Mesothelial cell of epicardium (in vitro differentiated cells): ENCODE measurements around the gene PIRT. TPM values are rescaled to one million over a fixed set of nuclear protein-coding genes. Genes with fewer than 3 reads are reported as not detected.

Experiments
- DNase-seq, 2 experiments: peaks; one replicate each; pipeline ENCODE4 v3.0.0; 2021; ENCODE audit warnings: low spot score in 2 of 2; ENCODE audit not compliant: unreplicated experiment in 2 of 2
- H3K27ac Mint-ChIP-seq: 2 replicates; pipeline ENCODE4 v1.8.0; 2021; ENCODE audit warnings: mixed read lengths
- H3K27me3 Mint-ChIP-seq: 2 replicates; pipeline ENCODE4 v1.8.0; 2021; ENCODE audit warnings: low read depth, mixed read lengths
- H3K36me3 Mint-ChIP-seq: 2 replicates; pipeline ENCODE4 v1.8.0; 2021; ENCODE audit warnings: mixed read lengths
- H3K4me1 Mint-ChIP-seq: 2 replicates; pipeline ENCODE4 v1.8.0; 2021; ENCODE audit warnings: mixed read lengths
- H3K4me3 Mint-ChIP-seq: 2 replicates; pipeline ENCODE4 v1.8.0; 2021; ENCODE audit warnings: mild to moderate bottlenecking, moderate library complexity, mixed read lengths
- H3K9me3 Mint-ChIP-seq: 2 replicates; pipeline ENCODE4 v1.8.0; 2021; ENCODE audit warnings: mixed read lengths
- CTCF ChIP-seq: fragments of 200-600 bp; sonication (generic); IDR thresholded peaks from one replicate; pipeline ENCODE4 v1.5.0; 2021; ENCODE audit warnings: antibody characterized with exemption; ENCODE audit not compliant: unreplicated experiment
- total RNA-seq: library from RNA; stranded (reverse); gene quantifications from 3 replicates; pipeline ENCODE4 v1.2.1, GENCODE V29; 2021

The PIRT gene
- total RNA-seq, 1 donor from 2014 or later: not detected

- Mint-ChIP-seq H3K9me3 (peaks cover 22% of the 10 kb centered on the region), H3K27me3 (peaks cover 5% of the 10 kb centered on the region), H3K4me3 (no peak overlapping the region), H3K36me3 (no peaks in the 10 kb centered on the region), H3K4me1 (peaks cover 8% of the 10 kb centered on the region), H3K27ac (no peak overlapping the region)
- no peak for TF ChIP-seq CTCF
- no peak for DNase-seq
These were observed 62.0 kb downstream of the PIRT start for GRCh38 chr17:10775740-10776356.

GRCh38 chr17:10775058-10775457 is 62.8 kb downstream of the PIRT start:
- Mint-ChIP-seq H3K9me3 (peaks cover 22% of the 10 kb centered on the region), H3K4me3 (no peak overlapping the region), H3K4me1 (peaks cover 8% of the 10 kb centered on the region), H3K27ac (no peak overlapping the region), H3K36me3 (no peaks in the 10 kb centered on the region), H3K27me3 (peaks cover 3% of the 10 kb centered on the region)
- DNase-seq: no peak
- TF ChIP-seq CTCF: no peak

- peaks cover 13% of the 10 kb centered on the region for H3K9me3 Mint-ChIP-seq
- H3K27me3 Mint-ChIP-seq: peaks cover 3% of the 10 kb centered on the region
- H3K4me1 Mint-ChIP-seq: peaks cover 8% of the 10 kb centered on the region
- TF ChIP-seq CTCF: no peak
- no peak overlapping the region for H3K4me3 Mint-ChIP-seq
- no peaks in the 10 kb centered on the region for H3K36me3 Mint-ChIP-seq
- DNase-seq: no peak
- H3K27ac Mint-ChIP-seq: no peak overlapping the region
These were observed 64.5 kb downstream of the PIRT start for GRCh38 chr17:10773391-10773790.

Other genes with a start within 250 kb of the PIRT start
- gene MYH3, start 180.8 kb downstream of the PIRT start, total RNA-seq: 3.7 to 4.3 TPM (median 3.7 TPM) in 3 replicates
- gene SCO1, start 140.6 kb downstream of the PIRT start, total RNA-seq: 29.0 to 30.7 TPM (median 29.8 TPM) in 3 replicates
- 9.1 to 12.2 TPM (median 11.5 TPM) in 3 replicates for gene ADPRM, start 140.5 kb downstream of the PIRT start, total RNA-seq
- 3.9 to 5.7 TPM (median 4.9 TPM) in 3 replicates for gene TMEM220, start 108.1 kb downstream of the PIRT start, total RNA-seq
- gene TMEM238L, start 34.0 kb downstream of the PIRT start, total RNA-seq: not detected in 3 replicates